Stimulated activated CD4-positive, alpha-beta T cell treated with anti-CD3 and anti-CD28 coated beads, Interleukin-15, amount 100 ng/mL, for 1 hour (primary cell): ENCODE data around the gene NRCAM.

ENCODE experiments used
- DNase-seq, 2 donors: peaks; one replicate each; pipeline ENCODE4 v3.0.0-alpha.2; 2020; ENCODE audit warnings: low read depth in 1 of 2, low spot score in 1 of 2

NRCAM gene

GRCh38 chr7:108137040-108137439 lies 319.2 kb downstream of the NRCAM start:
- no peak for DNase-seq

GRCh38 chr7:108136191-108136688 lies 320.0 kb downstream of the NRCAM start:
- DNase-seq: no peak

GRCh38 chr7:108135446-108136190 lies 320.6 kb downstream of the NRCAM start:
- no peak for DNase-seq

GRCh38 chr7:108134486-108134885 lies 321.8 kb downstream of the NRCAM start:
- no peak for DNase-seq

GRCh38 chr7:108132551-108133265 lies 323.5 kb downstream of the NRCAM start:
- no peak for DNase-seq

- DNase-seq: no peak
These were observed 326.0 kb downstream of the NRCAM start, which contains the start of gene LAMB4 for GRCh38 chr7:108130261-108130660. Gene LAMB4, minus strand, starts transcription at chr7:108130361. Its CDS starts 7,197 bp downstream, at chr7:108123164.

- DNase-seq: no peak
These were observed 326.9 kb downstream of the NRCAM start for GRCh38 chr7:108129018-108129965.

- DNase-seq: no peak
These were observed 327.7 kb downstream of the NRCAM start for GRCh38 chr7:108128514-108128913.

GRCh38 chr7:108127461-108127860 lies 328.8 kb downstream of the NRCAM start:
- DNase-seq: no peak

GRCh38 chr7:108124820-108125219 lies 331.4 kb downstream of the NRCAM start:
- DNase-seq: no peak

- no peak for DNase-seq
These were observed 334.1 kb downstream of the NRCAM start for GRCh38 chr7:108122181-108122580.

GRCh38 chr7:108120933-108121332 lies 335.3 kb downstream of the NRCAM start:
- DNase-seq: no peak

GRCh38 chr7:108120196-108120595 lies 336.0 kb downstream of the NRCAM start:
- DNase-seq: no peak

- DNase-seq: no peak
These were observed 337.3 kb downstream of the NRCAM start for GRCh38 chr7:108118959-108119358.

GRCh38 chr7:108114117-108114841 lies 342.0 kb downstream of the NRCAM start:
- DNase-seq: no peak

- DNase-seq: no peak
These were observed 343.6 kb downstream of the NRCAM start for GRCh38 chr7:108112683-108113082.

GRCh38 chr7:108109221-108109908 lies 346.9 kb downstream of the NRCAM start:
- no peak for DNase-seq

GRCh38 chr7:108108131-108108530 lies 348.1 kb downstream of the NRCAM start:
- DNase-seq: no peak

- no peak for DNase-seq
These were observed 351.9 kb downstream of the NRCAM start for GRCh38 chr7:108104324-108104723.
